GM23248 (cell line): ENCODE results near the gene RBX1.

Experiments
- EZH2 ChIP-seq: fragments of 200-600 bp; sonication (generic); IDR thresholded peaks from 2 replicates; pipeline ENCODE4 v1.6.1; 2018; ENCODE audit warnings: antibody characterized with exemption, mild to moderate bottlenecking; ENCODE audit not compliant: insufficient read depth, poor library complexity, severe bottlenecking
- EZH2phosphoT487 ChIP-seq: fragments of 200-600 bp; sonication (generic); IDR thresholded peaks from 2 replicates; pipeline ENCODE4 v1.6.1; 2018; ENCODE audit warnings: antibody characterized with exemption, moderate library complexity, mild to moderate bottlenecking, low read depth; ENCODE audit not compliant: insufficient read depth

DNA sequence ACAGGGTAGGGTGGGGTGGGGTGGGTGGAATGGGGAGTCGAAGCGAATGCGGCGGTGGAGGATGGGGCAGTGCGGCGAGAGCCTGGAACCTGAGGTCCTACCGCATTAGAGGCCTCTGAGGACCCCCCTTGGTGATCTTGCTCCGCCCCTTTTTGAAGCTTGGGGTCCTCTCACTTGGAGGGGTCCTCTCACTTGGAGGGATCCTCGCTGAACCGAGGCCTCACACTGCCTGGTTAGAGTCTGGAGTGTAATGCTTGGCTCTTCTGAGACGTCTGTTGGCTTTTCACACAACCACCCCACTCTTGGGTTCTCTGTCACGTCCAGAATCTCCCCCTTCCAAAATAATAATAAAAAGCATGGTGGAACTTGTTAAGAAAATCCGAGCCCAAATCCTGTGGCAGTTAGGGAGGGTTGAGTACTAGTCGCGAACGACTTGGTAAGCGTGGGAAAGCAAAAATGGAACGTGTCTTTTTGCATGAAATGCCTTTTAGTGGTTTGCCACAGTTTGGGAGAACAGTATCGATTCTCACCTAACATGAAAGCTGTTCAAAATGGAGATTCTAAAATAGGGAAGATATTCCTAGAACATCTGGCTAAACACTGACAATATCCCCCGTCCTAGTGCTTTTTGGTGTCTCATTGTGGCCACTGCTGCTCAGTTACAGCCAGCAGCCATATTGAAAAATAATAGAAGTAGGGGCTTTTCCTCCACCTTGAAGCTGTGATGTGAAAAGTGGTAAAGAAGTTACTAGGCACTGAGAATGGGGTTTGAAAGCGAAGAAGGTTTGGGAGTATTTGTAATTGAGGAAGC, 822 bp downstream of the RBX1 start:
- TF ChIP-seq EZH2 (no peak), EZH2phosphoT487 (no peak)
